GM23338 (cell line): ENCODE data around the gene SEMA6B.

Source experiments
- CTCF ChIP-seq, 2 experiments: fragments of 200-600 bp in 1 of 2; sonication (generic) in 1 of 2; conservative IDR thresholded peaks; 2 replicates each; pipeline versions ENCODE4 v1.5.1 to v1.6.1; 2016 to 2017; ENCODE audit warnings: antibody characterized with exemption in 2 of 2, low read depth in 2 of 2, mild to moderate bottlenecking in 2 of 2, moderate library complexity in 1 of 2
- EZH2phosphoT487 ChIP-seq: fragments of 200-600 bp; sonication (generic); IDR thresholded peaks from one replicate; pipeline ENCODE4 v1.8.1; 2018; ENCODE audit warnings: antibody characterized with exemption; ENCODE audit not compliant: unreplicated experiment

GRCh38 chr19:4598712-4599111, 39.2 kb upstream of the SEMA6B start:
- 0 out of 4 replicates have a peak, but pooled peaks of 1 of the 2 experiments have one; percentile 10 for TF ChIP-seq CTCF (conservative IDR thresholded peaks at IDR 0.05; ENCODE audit: low read depth in 2 of 2)
- TF ChIP-seq EZH2phosphoT487 = no peak
